ENCODE measurements around the gene LIN54. TPM values are rescaled to one million over a fixed set of nuclear protein-coding genes. Genes with fewer than 3 reads are reported as not detected.
"Not testable (repeated sequence)": the region's sequence is repeated elsewhere in the genome, so short reads cannot be mapped to it uniquely, and the experiment has no call there.

Gene LIN54
- total and polyA plus RNA-seq, 4 donors: 2.0 to 17.1 (median 5.2) TPM

DNA sequence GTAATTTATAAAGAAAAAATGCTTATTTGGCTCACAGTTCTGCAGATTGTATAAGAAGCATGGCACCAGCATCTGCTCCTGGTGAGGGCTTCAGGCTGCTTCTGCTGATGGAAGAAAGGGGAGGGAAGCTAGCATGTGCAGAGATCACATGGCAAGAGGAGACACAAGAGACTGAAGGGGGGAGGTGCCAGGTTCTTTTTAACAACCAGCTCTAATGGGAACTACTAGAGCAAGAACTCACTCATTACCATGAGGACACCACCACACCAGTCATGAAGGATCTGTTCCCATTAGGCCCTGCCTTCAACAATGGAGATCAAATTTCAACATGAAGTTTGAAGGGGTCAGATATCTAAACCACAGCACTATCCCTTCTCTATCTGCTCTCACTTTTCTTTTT lies 14.9 kb upstream of the LIN54 start:
- peaks cover 0 to 7% (median under 1%) of the 10 kb centered on the region in 4 donors for H3K9me3 ChIP-seq (ENCODE audit: control insufficient read depth in 4 of 4, low read length in 3 of 4)
- H3K27me3 ChIP-seq (ENCODE audit: control insufficient read depth in 4 of 4, insufficient read depth in 4 of 4, low read length in 3 of 4): no peaks in the 10 kb centered on the region
- H3K36me3 ChIP-seq (ENCODE audit: control insufficient read depth in 4 of 4, insufficient read depth in 3 of 4, low read depth in 1 of 4, low read length in 3 of 4): no peaks in the 10 kb centered on the region
- H3K4me3 ChIP-seq (ENCODE audit: low read depth in 1 of 3, low read length in 3 of 3): no peak overlapping the region
- H3K27ac ChIP-seq (ENCODE audit: low read depth in 1 of 2, low read length in 2 of 2): no peak overlapping the region
- H3K9ac ChIP-seq (ENCODE audit: low read depth in 1 of 2, low read length in 2 of 2): no peak overlapping the region
- no peak for TF ChIP-seq EGR1 (IDR thresholded peaks at IDR 0.05; ENCODE audit: low read depth in 2 of 2)
- TF ChIP-seq, protein P1, sequence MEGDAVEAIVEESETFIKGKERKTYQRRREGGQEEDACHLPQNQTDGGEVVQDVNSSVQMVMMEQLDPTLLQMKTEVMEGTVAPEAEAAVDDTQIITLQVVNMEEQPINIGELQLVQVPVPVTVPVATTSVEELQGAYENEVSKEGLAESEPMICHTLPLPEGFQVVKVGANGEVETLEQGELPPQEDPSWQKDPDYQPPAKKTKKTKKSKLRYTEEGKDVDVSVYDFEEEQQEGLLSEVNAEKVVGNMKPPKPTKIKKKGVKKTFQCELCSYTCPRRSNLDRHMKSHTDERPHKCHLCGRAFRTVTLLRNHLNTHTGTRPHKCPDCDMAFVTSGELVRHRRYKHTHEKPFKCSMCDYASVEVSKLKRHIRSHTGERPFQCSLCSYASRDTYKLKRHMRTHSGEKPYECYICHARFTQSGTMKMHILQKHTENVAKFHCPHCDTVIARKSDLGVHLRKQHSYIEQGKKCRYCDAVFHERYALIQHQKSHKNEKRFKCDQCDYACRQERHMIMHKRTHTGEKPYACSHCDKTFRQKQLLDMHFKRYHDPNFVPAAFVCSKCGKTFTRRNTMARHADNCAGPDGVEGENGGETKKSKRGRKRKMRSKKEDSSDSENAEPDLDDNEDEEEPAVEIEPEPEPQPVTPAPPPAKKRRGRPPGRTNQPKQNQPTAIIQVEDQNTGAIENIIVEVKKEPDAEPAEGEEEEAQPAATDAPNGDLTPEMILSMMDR (IDR thresholded peaks at IDR 0.05; ENCODE audit: low read depth, low read length, missing input control): no peak
- H3K4me1 ChIP-seq (ENCODE audit: control insufficient read depth in 4 of 4, insufficient read depth in 4 of 4, low read length in 3 of 4): no peaks in the 10 kb centered on the region
- no peak for DNase-seq (ENCODE audit: low spot score)

DNA sequence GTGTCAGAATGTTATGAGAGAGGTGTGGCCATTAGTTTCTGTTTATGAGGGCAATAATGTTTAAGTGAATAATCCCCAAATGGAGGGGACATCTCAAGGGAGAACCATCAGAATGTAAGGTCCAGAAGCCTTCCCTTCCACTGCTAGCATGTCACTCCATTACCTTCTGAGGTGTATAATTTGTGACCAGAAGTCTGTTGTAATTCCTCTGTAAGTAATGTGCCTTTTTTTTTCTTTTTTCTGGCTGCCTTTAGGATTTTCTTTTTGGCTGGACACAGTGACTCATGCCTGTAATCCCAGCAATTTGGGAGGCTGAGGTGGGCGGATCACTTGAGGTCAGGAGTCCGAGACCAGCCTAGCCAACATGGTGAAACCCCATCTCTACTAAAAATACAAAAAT lies 13.6 kb upstream of the LIN54 start:
- H3K9me3 ChIP-seq (ENCODE audit: control insufficient read depth in 4 of 4, low read length in 3 of 4): peaks cover 0 to 7% (median under 1%) of the 10 kb centered on the region in 4 donors
- H3K4me1 ChIP-seq (ENCODE audit: control insufficient read depth in 4 of 4, insufficient read depth in 4 of 4, low read length in 3 of 4): no peaks in the 10 kb centered on the region
- TF ChIP-seq EGR1 (IDR thresholded peaks at IDR 0.05; ENCODE audit: low read depth in 2 of 2) (no peak), GABPA (IDR thresholded peaks at IDR 0.05 in 1 of 2, conservative IDR thresholded peaks at IDR 0.05 in 1 of 2) (no peak), SP1 (IDR thresholded peaks at IDR 0.05) (no peak), YY1 (IDR thresholded peaks at IDR 0.05) (no peak), HNF4A (conservative IDR thresholded peaks at IDR 0.05) (no peak), JUND (IDR thresholded peaks at IDR 0.05) (no peak), FOXA1 (IDR thresholded peaks at IDR 0.05) (no peak), HNF4G (IDR thresholded peaks at IDR 0.05) (no peak), NR2F2 (IDR thresholded peaks at IDR 0.05) (no peak), RXRA (IDR thresholded peaks at IDR 0.05) (no peak), FOXA2 (IDR thresholded peaks at IDR 0.05) (no peak), TAF1 (conservative IDR thresholded peaks at IDR 0.05) (no peak), RAD21 (IDR thresholded peaks at IDR 0.05) (no peak)
- TF ChIP-seq, protein P2, sequence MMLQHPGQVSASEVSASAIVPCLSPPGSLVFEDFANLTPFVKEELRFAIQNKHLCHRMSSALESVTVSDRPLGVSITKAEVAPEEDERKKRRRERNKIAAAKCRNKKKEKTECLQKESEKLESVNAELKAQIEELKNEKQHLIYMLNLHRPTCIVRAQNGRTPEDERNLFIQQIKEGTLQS (IDR thresholded peaks at IDR 0.05): no peak
- TF ChIP-seq, protein P3, sequence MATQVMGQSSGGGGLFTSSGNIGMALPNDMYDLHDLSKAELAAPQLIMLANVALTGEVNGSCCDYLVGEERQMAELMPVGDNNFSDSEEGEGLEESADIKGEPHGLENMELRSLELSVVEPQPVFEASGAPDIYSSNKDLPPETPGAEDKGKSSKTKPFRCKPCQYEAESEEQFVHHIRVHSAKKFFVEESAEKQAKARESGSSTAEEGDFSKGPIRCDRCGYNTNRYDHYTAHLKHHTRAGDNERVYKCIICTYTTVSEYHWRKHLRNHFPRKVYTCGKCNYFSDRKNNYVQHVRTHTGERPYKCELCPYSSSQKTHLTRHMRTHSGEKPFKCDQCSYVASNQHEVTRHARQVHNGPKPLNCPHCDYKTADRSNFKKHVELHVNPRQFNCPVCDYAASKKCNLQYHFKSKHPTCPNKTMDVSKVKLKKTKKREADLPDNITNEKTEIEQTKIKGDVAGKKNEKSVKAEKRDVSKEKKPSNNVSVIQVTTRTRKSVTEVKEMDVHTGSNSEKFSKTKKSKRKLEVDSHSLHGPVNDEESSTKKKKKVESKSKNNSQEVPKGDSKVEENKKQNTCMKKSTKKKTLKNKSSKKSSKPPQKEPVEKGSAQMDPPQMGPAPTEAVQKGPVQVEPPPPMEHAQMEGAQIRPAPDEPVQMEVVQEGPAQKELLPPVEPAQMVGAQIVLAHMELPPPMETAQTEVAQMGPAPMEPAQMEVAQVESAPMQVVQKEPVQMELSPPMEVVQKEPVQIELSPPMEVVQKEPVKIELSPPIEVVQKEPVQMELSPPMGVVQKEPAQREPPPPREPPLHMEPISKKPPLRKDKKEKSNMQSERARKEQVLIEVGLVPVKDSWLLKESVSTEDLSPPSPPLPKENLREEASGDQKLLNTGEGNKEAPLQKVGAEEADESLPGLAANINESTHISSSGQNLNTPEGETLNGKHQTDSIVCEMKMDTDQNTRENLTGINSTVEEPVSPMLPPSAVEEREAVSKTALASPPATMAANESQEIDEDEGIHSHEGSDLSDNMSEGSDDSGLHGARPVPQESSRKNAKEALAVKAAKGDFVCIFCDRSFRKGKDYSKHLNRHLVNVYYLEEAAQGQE (IDR thresholded peaks at IDR 0.05): no peak
- TF ChIP-seq, protein P4, sequence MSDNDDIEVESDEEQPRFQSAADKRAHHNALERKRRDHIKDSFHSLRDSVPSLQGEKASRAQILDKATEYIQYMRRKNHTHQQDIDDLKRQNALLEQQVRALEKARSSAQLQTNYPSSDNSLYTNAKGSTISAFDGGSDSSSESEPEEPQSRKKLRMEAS (IDR thresholded peaks at IDR 0.05): no peak
- TF ChIP-seq, protein P5, sequence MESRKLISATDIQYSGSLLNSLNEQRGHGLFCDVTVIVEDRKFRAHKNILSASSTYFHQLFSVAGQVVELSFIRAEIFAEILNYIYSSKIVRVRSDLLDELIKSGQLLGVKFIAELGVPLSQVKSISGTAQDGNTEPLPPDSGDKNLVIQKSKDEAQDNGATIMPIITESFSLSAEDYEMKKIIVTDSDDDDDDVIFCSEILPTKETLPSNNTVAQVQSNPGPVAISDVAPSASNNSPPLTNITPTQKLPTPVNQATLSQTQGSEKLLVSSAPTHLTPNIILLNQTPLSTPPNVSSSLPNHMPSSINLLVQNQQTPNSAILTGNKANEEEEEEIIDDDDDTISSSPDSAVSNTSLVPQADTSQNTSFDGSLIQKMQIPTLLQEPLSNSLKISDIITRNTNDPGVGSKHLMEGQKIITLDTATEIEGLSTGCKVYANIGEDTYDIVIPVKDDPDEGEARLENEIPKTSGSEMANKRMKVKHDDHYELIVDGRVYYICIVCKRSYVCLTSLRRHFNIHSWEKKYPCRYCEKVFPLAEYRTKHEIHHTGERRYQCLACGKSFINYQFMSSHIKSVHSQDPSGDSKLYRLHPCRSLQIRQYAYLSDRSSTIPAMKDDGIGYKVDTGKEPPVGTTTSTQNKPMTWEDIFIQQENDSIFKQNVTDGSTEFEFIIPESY (IDR thresholded peaks at IDR 0.05): no peak
- TF ChIP-seq, protein P1 (IDR thresholded peaks at IDR 0.05; ENCODE audit: low read depth, low read length, missing input control): no peak
- H3K4me3 ChIP-seq (ENCODE audit: low read depth in 1 of 3, low read length in 3 of 3): no peak overlapping the region
- no peak for DNase-seq (ENCODE audit: low spot score)
- no peaks in the 10 kb centered on the region for H3K36me3 ChIP-seq (ENCODE audit: control insufficient read depth in 4 of 4, insufficient read depth in 3 of 4, low read depth in 1 of 4, low read length in 3 of 4)
- no peak overlapping the region for H3K27ac ChIP-seq (ENCODE audit: low read depth in 1 of 2, low read length in 2 of 2)
- no peak overlapping the region for H3K9ac ChIP-seq (ENCODE audit: low read depth in 1 of 2, low read length in 2 of 2)
- WGBS: 71% methylated on average over 2 of the region's 2 CpGs
- H3K27me3 ChIP-seq (ENCODE audit: control insufficient read depth in 4 of 4, insufficient read depth in 4 of 4, low read length in 3 of 4): no peaks in the 10 kb centered on the region

DNA sequence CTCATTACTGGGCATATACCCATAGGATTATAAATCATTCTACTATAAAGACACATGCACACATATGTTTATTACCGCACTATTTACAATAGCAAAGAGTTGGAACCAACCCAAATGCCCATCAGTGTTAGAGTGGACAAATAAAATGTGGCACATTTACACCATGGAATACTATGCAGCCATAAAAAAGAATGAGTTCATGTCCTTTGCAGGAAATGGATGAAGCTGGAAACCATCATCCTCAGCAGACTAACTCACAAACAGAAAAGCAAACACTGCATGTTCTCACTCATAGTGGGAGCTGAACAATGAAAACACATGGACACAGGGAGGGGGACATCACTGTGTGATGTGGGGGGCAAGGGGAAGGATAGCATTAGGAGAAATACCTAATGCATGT lies 13.0 kb upstream of the LIN54 start:
- H3K4me3 ChIP-seq (ENCODE audit: low read depth in 1 of 3, low read length in 3 of 3); DNase-seq (ENCODE audit: low spot score); H3K4me1 ChIP-seq (ENCODE audit: control insufficient read depth in 4 of 4, insufficient read depth in 4 of 4, low read length in 3 of 4); H3K36me3 ChIP-seq (ENCODE audit: control insufficient read depth in 4 of 4, insufficient read depth in 3 of 4, low read depth in 1 of 4, low read length in 3 of 4); H3K9ac ChIP-seq (ENCODE audit: low read depth in 1 of 2, low read length in 2 of 2); H3K9me3 ChIP-seq (ENCODE audit: control insufficient read depth in 4 of 4, low read length in 3 of 4); H3K27me3 ChIP-seq (ENCODE audit: control insufficient read depth in 4 of 4, insufficient read depth in 4 of 4, low read length in 3 of 4); H3K27ac ChIP-seq (ENCODE audit: low read depth in 1 of 2, low read length in 2 of 2): not testable (repeated sequence)
- WGBS: 91% methylated on average over 1 of the region's 1 CpG
